GM23338 (cell line): Measurements from ENCODE around the gene ZNF474. TPM values are rescaled to one million over a fixed set of nuclear protein-coding genes. Genes with fewer than 3 reads are reported as not detected.

Experiments
- ATAC-seq: fragments of 200-7000 bp; cut with Tn5 transposase; 3 replicates; pipeline ENCODE4 v1.9.1; 2020
- DNase-seq: peaks from one replicate; pipeline ENCODE4 v3.0.0-alpha.2; 2015; ENCODE audit warnings: low spot score
- H2AFZ ChIP-seq: fragments of 200-600 bp; sonication (generic); 2 replicates; pipeline ENCODE4 v1.8.0; 2016; ENCODE audit warnings: antibody characterized with exemption, mild to moderate bottlenecking, moderate library complexity
- H3F3A ChIP-seq: fragments of 200-600 bp; sonication (generic); replicated peaks from 2 replicates; pipeline ENCODE4 v1.8.0; 2017; ENCODE audit warnings: antibody characterized with exemption, mixed run types, low read depth
- H3K27ac ChIP-seq: fragments of 200-600 bp; sonication (generic); 2 replicates; pipeline ENCODE4 v1.6.1; 2016; ENCODE audit warnings: low read depth
- H3K27me3 ChIP-seq: fragments of 200-600 bp; sonication (generic); 2 replicates; pipeline ENCODE4 v1.8.0; 2016; ENCODE audit warnings: mild to moderate bottlenecking, mixed run types, moderate library complexity; ENCODE audit not compliant: insufficient read depth
- H3K36me3 ChIP-seq: fragments of 200-600 bp; sonication (generic); 2 replicates; pipeline ENCODE4 v1.8.0; 2016; ENCODE audit warnings: mild to moderate bottlenecking; ENCODE audit not compliant: insufficient read depth
- H3K4me1 ChIP-seq: fragments of 200-600 bp; sonication (generic); 2 replicates; pipeline ENCODE4 v1.8.0; 2016; ENCODE audit warnings: mild to moderate bottlenecking, moderate library complexity; ENCODE audit not compliant: insufficient read depth
- H3K4me2 ChIP-seq: fragments of 200-600 bp; sonication (generic); 2 replicates; pipeline ENCODE4 v1.7.1; 2017; ENCODE audit warnings: mixed run types
- H3K4me3 ChIP-seq: fragments of 200-600 bp; sonication (generic); 2 replicates; pipeline ENCODE4 v1.6.1; 2016; ENCODE audit warnings: mixed run types
- H3K79me2 ChIP-seq: fragments of 200-600 bp; sonication (generic); replicated peaks from 2 replicates; pipeline ENCODE4 v1.8.0; 2017; ENCODE audit warnings: mild to moderate bottlenecking; ENCODE audit not compliant: insufficient read depth
- H3K9me2 ChIP-seq: fragments of 200-600 bp; sonication (generic); 2 replicates; pipeline ENCODE4 v1.8.0; 2017; ENCODE audit not compliant: insufficient read depth
- H4K20me1 ChIP-seq: fragments of 200-600 bp; sonication (generic); replicated peaks from 2 replicates; pipeline ENCODE4 v1.8.0; 2017; ENCODE audit warnings: mild to moderate bottlenecking; ENCODE audit not compliant: insufficient read depth
- H3K27ac Mint-ChIP-seq: 2 replicates; pipeline ENCODE4 v1.8.0; 2020; ENCODE audit warnings: inconsistent platforms, mild to moderate bottlenecking, moderate library complexity, mixed read lengths
- H3K27me3 Mint-ChIP-seq: 3 replicates; pipeline ENCODE4 v1.8.0; 2022; ENCODE audit warnings: low read depth, mild to moderate bottlenecking, moderate library complexity, mixed read lengths, inconsistent platforms; ENCODE audit not compliant: insufficient read depth, poor library complexity
- H3K36me3 Mint-ChIP-seq: 3 replicates; pipeline ENCODE4 v1.8.0; 2021; ENCODE audit warnings: low read depth, mild to moderate bottlenecking, inconsistent platforms, moderate library complexity, mixed read lengths
- H3K4me1 Mint-ChIP-seq: 3 replicates; pipeline ENCODE4 v1.8.0; 2020; ENCODE audit warnings: mild to moderate bottlenecking, inconsistent platforms, mixed read lengths
- H3K4me3 Mint-ChIP-seq: 3 replicates; pipeline ENCODE4 v1.8.0; 2021; ENCODE audit warnings: moderate library complexity, mild to moderate bottlenecking, inconsistent platforms, mixed read lengths
- H3K9me3 Mint-ChIP-seq: 3 replicates; pipeline ENCODE4 v1.8.0; 2020; ENCODE audit warnings: moderate library complexity, mild to moderate bottlenecking, inconsistent platforms, mixed read lengths
- CREB1 ChIP-seq: fragments of 250-450 bp; sonication (Bioruptor Pico); IDR thresholded peaks from 2 replicates; pipeline ENCODE4 v1.5.0; 2020; ENCODE audit warnings: low read depth, mild to moderate bottlenecking, moderate library complexity
- CTCF ChIP-seq, 2 experiments: fragments of 200-600 bp in 1 of 2; sonication (generic) in 1 of 2; conservative IDR thresholded peaks; 2 replicates each; pipeline versions ENCODE4 v1.5.1 to v1.6.1; 2016 to 2017; ENCODE audit warnings: antibody characterized with exemption in 2 of 2, low read depth in 2 of 2, mild to moderate bottlenecking in 2 of 2, moderate library complexity in 1 of 2
- ETS1 ChIP-seq: IDR thresholded peaks from 2 replicates; pipeline ENCODE4 v1.6.1; 2016; ENCODE audit warnings: antibody characterized with exemption
- EZH2phosphoT487 ChIP-seq: fragments of 200-600 bp; sonication (generic); IDR thresholded peaks from one replicate; pipeline ENCODE4 v1.8.1; 2018; ENCODE audit warnings: antibody characterized with exemption; ENCODE audit not compliant: unreplicated experiment
- NANOG ChIP-seq: IDR thresholded peaks from 2 replicates; pipeline ENCODE4 v1.6.1; 2016; ENCODE audit warnings: antibody characterized with exemption, borderline replicate concordance
- POLR2AphosphoS5 ChIP-seq: IDR thresholded peaks from 2 replicates; pipeline ENCODE4 v1.6.1; 2016; ENCODE audit warnings: antibody characterized with exemption, low read depth
- STAT1 ChIP-seq: IDR thresholded peaks from one replicate; pipeline ENCODE4 v1.6.1; 2016; ENCODE audit warnings: antibody characterized with exemption; ENCODE audit not compliant: unreplicated experiment
- ZNF114 ChIP-seq: fragments of 250-450 bp; sonication (Bioruptor Pico); IDR thresholded peaks from 2 replicates; pipeline ENCODE4 v1.5.0; 2020; ENCODE audit warnings: mild to moderate bottlenecking, moderate library complexity
- ZNF331 ChIP-seq: fragments of 250-450 bp; sonication (Bioruptor Pico); IDR thresholded peaks from 2 replicates; pipeline ENCODE4 v1.5.0; 2020; ENCODE audit warnings: low read depth, mild to moderate bottlenecking, moderate library complexity
- polyA plus RNA-seq: library from polyadenylated mRNA; unstranded; fragments of >200 nt; fragmentation: Nextera tagmentation; extraction: Ambion mirVana; gene quantifications from 2 replicates; pipeline ENCODE4 v1.2.1, GENCODE V29; 2016
- total RNA-seq: library from RNA; depleted of rRNA; stranded (reverse); fragments of >200 nt; shearing (Covaris generic); gene quantifications from 2 replicates; pipeline ENCODE4 v1.2.3, GENCODE V29; 2014

The ZNF474 gene
- total and polyA plus RNA-seq, 2 experiments from 2014 or later = 0.59 TPM; not detected in 1

GRCh38 chr5:122140900-122141299 is 11.6 kb downstream of the ZNF474 start:
- Histone ChIP-seq H3K4me2 (no peak overlapping the region), H3K36me3 (no peaks in the 10 kb centered on the region), H3F3A (no peaks in the 10 kb centered on the region), H3K27me3 (no peaks in the 10 kb centered on the region), H3K9me2 (no peaks in the 10 kb centered on the region), H4K20me1 (no peaks in the 10 kb centered on the region), H3K4me3 (no peak overlapping the region), H3K4me1 (no peaks in the 10 kb centered on the region), H2AFZ (no peak overlapping the region), H3K27ac (no peak overlapping the region), H3K79me2 (no peaks in the 10 kb centered on the region)
- Mint-ChIP-seq H3K9me3 (no peaks in the 10 kb centered on the region), H3K4me3 (no peak overlapping the region), H3K27me3 (peaks cover 2% of the 10 kb centered on the region), H3K36me3 (no peaks in the 10 kb centered on the region), H3K27ac (no peak overlapping the region), H3K4me1 (peaks cover 3% of the 10 kb centered on the region)
- DNase-seq (no peak), ATAC-seq (no peak)
- TF ChIP-seq EZH2phosphoT487 = no peak
- TF ChIP-seq POLR2AphosphoS5 = no peak
- TF ChIP-seq ZNF331 = no peak
- no peak for TF ChIP-seq ZNF114 (CRISPR knock-in tag)
- TF ChIP-seq NANOG = no peak
- no peak for TF ChIP-seq ETS1
- TF ChIP-seq CTCF (conservative IDR thresholded peaks at IDR 0.05; ENCODE audit: low read depth in 2 of 2) = no peak
- no peak for TF ChIP-seq CREB1 (CRISPR knock-in tag)
- TF ChIP-seq STAT1 = no peak

- no peak for DNase-seq
- Histone ChIP-seq H3K9me2 (no peaks in the 10 kb centered on the region), H3K27ac (no peak overlapping the region), H3K36me3 (no peaks in the 10 kb centered on the region), H4K20me1 (no peaks in the 10 kb centered on the region), H3K4me1 (no peaks in the 10 kb centered on the region), H3K4me3 (no peak overlapping the region), H3K4me2 (no peak overlapping the region), H3K79me2 (no peaks in the 10 kb centered on the region), H3F3A (no peaks in the 10 kb centered on the region), H3K27me3 (no peaks in the 10 kb centered on the region), H2AFZ (no peak overlapping the region)
- Mint-ChIP-seq H3K9me3 (no peaks in the 10 kb centered on the region), H3K4me3 (no peak overlapping the region), H3K27me3 (peaks cover 2% of the 10 kb centered on the region), H3K36me3 (no peaks in the 10 kb centered on the region), H3K4me1 (peaks cover 3% of the 10 kb centered on the region), H3K27ac (no peak overlapping the region)
- ATAC-seq = no peak
- no peak for TF ChIP-seq CREB1 (CRISPR knock-in tag)
- TF ChIP-seq ETS1 = no peak
- TF ChIP-seq POLR2AphosphoS5 = no peak
- no peak for TF ChIP-seq NANOG
- TF ChIP-seq CTCF (conservative IDR thresholded peaks at IDR 0.05; ENCODE audit: low read depth in 2 of 2) = no peak
Observed at GRCh38 chr5:122141751-122142150, 12.4 kb downstream of the ZNF474 start.
